Parathyroid adenoma (tissue), 2 donors: ENCODE data around the gene JKAMP.
A peak's percentile ranks its signal among the peaks of the same experiment; 100 is the strongest.

Experiments
- H2AFZ ChIP-seq: fragments of 300-600 bp; sonication (generic); one replicate; pipeline ENCODE4 v1.7.0; 2017; ENCODE audit warnings: antibody characterized with exemption, mild to moderate bottlenecking
- H3K27ac ChIP-seq: fragments of 300-600 bp; sonication (generic); one replicate; pipeline ENCODE4 v1.7.0; 2017
- H3K27me3 ChIP-seq: fragments of 300-600 bp; sonication (generic); one replicate; pipeline ENCODE4 v1.7.0; 2017; ENCODE audit warnings: low read length; ENCODE audit not compliant: control insufficient read depth, insufficient read depth
- H3K36me3 ChIP-seq: fragments of 300-600 bp; sonication (generic); one replicate; pipeline ENCODE4 v1.7.0; 2017; ENCODE audit warnings: low read length; ENCODE audit not compliant: control insufficient read depth, insufficient read depth
- H3K4me1 ChIP-seq: fragments of 300-600 bp; sonication (generic); one replicate; pipeline ENCODE4 v1.7.0; 2017; ENCODE audit warnings: control low read depth
- H3K4me2 ChIP-seq: fragments of 300-600 bp; sonication (generic); one replicate; pipeline ENCODE4 v1.7.0; 2017; ENCODE audit warnings: low read length
- H3K4me3 ChIP-seq: fragments of 300-600 bp; sonication (generic); one replicate; pipeline ENCODE4 v1.7.0; 2017; ENCODE audit warnings: low read depth, low read length
- H3K79me2 ChIP-seq: fragments of 300-600 bp; sonication (generic); one replicate; pipeline ENCODE4 v1.7.0; 2017; ENCODE audit warnings: control low read depth
- H3K9ac ChIP-seq: fragments of 300-600 bp; sonication (generic); one replicate; pipeline ENCODE4 v1.7.0; 2017; ENCODE audit warnings: mild to moderate bottlenecking
- H3K9me3 ChIP-seq: fragments of 300-600 bp; sonication (generic); one replicate; pipeline ENCODE4 v1.7.0; 2017; ENCODE audit warnings: low read length; ENCODE audit not compliant: control insufficient read depth
- TF ChIP-seq, protein P1 (sequence below): fragments of 300-600 bp; sonication (generic); IDR thresholded peaks from one replicate; pipeline ENCODE4 v1.7.0; 2017; ENCODE audit warnings: antibody characterized with exemption, mild to moderate bottlenecking
- donor health status: primary hyperparathyroidism.

JKAMP gene

DNA sequence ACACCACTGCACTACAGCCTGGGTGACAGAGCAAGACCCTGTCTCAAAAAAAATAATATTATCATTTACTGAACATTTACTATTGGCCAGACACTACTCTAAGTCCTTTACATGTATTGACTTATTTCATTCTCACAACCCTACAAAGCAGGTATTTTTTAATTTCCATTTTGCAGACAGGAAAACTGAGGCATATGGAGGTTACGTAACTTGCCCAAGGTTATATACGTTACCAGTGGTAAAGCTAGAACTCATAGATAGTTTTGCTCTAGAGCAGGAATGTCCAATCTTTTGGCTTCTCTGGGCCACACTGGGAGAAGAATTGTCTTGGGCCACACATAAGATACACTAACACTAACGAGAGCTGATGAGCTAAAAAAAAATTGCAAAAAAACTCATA lies 5.8 kb upstream of the JKAMP start:
- H3K36me3 ChIP-seq = no peaks in the 10 kb centered on the region

DNA sequence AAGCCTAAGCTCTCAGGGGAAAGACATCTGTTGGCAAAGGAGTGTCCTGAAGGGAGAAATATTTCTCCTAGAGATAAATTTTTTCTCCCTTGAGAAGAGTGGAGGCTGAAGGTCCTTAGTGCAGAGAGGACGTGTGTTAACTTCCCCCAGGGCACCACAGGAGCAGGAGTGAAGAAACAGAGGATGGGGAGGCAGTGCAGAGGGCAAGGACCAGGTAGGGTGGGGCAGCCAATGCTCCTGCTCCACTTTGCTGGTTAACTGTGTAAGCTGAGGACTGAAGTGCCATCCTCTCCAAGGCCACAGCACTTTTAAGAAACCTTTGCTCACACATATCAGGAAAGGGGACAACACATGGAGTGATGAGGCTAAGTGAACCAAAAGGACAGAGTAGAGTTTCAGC lies 4.2 kb upstream of the JKAMP start:
- no peak overlapping the region for H3K9ac ChIP-seq
- no peak overlapping the region for H3K4me3 ChIP-seq
- H3K9me3 ChIP-seq = no peaks in the 10 kb centered on the region
- H3K27ac ChIP-seq = no peak overlapping the region
- no peaks in the 10 kb centered on the region for H3K36me3 ChIP-seq
- no peak overlapping the region for H2AFZ ChIP-seq
- TF ChIP-seq, protein P1, sequence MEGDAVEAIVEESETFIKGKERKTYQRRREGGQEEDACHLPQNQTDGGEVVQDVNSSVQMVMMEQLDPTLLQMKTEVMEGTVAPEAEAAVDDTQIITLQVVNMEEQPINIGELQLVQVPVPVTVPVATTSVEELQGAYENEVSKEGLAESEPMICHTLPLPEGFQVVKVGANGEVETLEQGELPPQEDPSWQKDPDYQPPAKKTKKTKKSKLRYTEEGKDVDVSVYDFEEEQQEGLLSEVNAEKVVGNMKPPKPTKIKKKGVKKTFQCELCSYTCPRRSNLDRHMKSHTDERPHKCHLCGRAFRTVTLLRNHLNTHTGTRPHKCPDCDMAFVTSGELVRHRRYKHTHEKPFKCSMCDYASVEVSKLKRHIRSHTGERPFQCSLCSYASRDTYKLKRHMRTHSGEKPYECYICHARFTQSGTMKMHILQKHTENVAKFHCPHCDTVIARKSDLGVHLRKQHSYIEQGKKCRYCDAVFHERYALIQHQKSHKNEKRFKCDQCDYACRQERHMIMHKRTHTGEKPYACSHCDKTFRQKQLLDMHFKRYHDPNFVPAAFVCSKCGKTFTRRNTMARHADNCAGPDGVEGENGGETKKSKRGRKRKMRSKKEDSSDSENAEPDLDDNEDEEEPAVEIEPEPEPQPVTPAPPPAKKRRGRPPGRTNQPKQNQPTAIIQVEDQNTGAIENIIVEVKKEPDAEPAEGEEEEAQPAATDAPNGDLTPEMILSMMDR = no peak
- no peaks in the 10 kb centered on the region for H3K27me3 ChIP-seq
- peaks cover 7% of the 10 kb centered on the region for H3K79me2 ChIP-seq
- peaks cover 11% of the 10 kb centered on the region for H3K4me1 ChIP-seq
- no peak overlapping the region for H3K4me2 ChIP-seq

More for the DNA sequence above, 5.8 kb upstream of the JKAMP start:
- Histone ChIP-seq H3K79me2 (no peaks in the 10 kb centered on the region), H3K9ac (no peak overlapping the region), H3K27me3 (no peaks in the 10 kb centered on the region), H3K4me1 (peaks cover 11% of the 10 kb centered on the region), H3K4me3 (no peak overlapping the region), H3K4me2 (no peak overlapping the region), H3K27ac (no peak overlapping the region), H2AFZ (no peak overlapping the region), H3K9me3 (no peaks in the 10 kb centered on the region)
- TF ChIP-seq, protein P1 = no peak

DNA sequence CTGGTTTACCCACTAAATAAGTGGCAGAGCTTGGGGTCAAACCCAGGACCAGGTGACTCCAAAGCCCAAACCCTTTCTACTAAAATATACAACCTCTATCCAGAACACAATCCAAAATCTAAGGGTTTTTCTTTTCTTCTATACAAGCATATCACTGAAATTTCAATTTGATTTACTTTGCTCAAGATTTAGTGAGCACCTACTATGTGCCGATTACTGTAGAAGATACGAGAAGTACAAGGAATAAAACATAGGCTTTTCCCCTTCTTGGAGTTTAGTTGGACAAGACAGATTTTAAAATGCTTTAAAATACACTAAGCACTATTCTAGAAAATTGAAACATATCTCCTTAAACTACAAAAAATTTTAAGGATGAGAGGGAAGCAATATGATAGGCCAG lies 2.9 kb upstream of the JKAMP start:
- no peak overlapping the region for H3K4me2 ChIP-seq
- H3K9ac ChIP-seq = no peak overlapping the region
- H3K27me3 ChIP-seq = no peaks in the 10 kb centered on the region
- H3K9me3 ChIP-seq = no peaks in the 10 kb centered on the region
- H3K27ac ChIP-seq = no peak overlapping the region
- no peaks in the 10 kb centered on the region for H3K36me3 ChIP-seq
- no peak overlapping the region for H2AFZ ChIP-seq
- peaks cover 13% of the 10 kb centered on the region for H3K4me1 ChIP-seq
- TF ChIP-seq, protein P1 = no peak
- H3K79me2 ChIP-seq = peaks cover 15% of the 10 kb centered on the region
- H3K4me3 ChIP-seq = no peak overlapping the region

DNA sequence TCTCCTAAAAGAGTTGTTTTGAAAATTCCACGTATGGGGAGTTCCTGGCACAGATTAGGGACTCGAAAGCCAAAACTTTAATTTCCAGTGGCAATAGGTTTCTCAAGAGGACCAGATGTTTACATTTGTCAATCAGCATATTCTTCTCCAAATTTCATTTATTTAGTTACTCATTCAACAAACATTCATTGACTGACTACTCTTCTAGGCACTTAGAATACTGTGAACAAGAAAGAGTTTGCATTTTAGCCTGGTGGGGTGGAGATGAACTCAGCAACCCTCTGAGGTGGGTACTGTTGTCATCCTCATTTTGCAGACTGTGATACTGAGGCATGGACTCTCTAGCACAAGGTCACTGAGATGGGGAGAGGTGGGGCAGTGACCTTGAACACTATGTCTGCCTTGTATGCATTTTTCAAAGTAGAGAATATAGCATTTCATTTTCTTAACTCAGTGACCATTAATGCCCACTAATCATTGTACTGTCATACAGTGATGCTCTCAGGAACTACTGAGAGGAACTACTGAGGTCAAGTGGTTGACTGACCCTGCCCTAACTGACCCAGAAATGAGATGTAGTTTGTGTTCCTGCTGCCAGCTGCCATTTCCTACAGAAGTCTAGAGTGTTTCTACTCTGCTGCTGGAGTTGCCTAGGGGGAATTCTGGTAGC lies 2.3 kb upstream of the JKAMP start:
- peak overlapping the region; percentile 90 for H3K27ac ChIP-seq
- no peak overlapping the region for H2AFZ ChIP-seq
- TF ChIP-seq, protein P1 = no peak

More for the DNA sequence above, 2.3 kb upstream of the JKAMP start:
- Histone ChIP-seq H3K9me3 (no peaks in the 10 kb centered on the region), H3K79me2 (peaks cover 15% of the 10 kb centered on the region), H3K4me3 (no peak overlapping the region), H3K36me3 (no peaks in the 10 kb centered on the region), H3K9ac (no peak overlapping the region), H3K4me2 (peak overlapping the region; percentile 91), H3K4me1 (peaks cover 13% of the 10 kb centered on the region), H3K27me3 (no peaks in the 10 kb centered on the region)
